Hematopoietic multipotent progenitor cell (in vitro differentiated cells): Measurements from ENCODE around the gene MMP20. TPM values are rescaled to one million over a fixed set of nuclear protein-coding genes. Genes with fewer than 3 reads are reported as not detected.

ENCODE experiments used
- total RNA-seq: library from RNA; depleted of rRNA; stranded (reverse); fragments of >200 nt; gene quantifications from one replicate; pipeline ENCODE4 v1.2.3, GENCODE V29; 2012

MMP20 gene
- total RNA-seq, 1 donor, result not detected

Other genes with a start within 250 kb of the MMP20 start
- 149 TPM for gene TMEM123, start 172.6 kb downstream of the MMP20 start, total RNA-seq
- gene MMP7, start 94.6 kb downstream of the MMP20 start, total RNA-seq, result 1.3 TPM
- not detected for gene MMP27, start 80.4 kb upstream of the MMP20 start, total RNA-seq
- 1.3 TPM for gene MMP8, start 99.6 kb upstream of the MMP20 start, total RNA-seq
- gene MMP10, start 155.3 kb upstream of the MMP20 start, total RNA-seq, result not detected
- not detected for gene MMP1, start 172.8 kb upstream of the MMP20 start, total RNA-seq
- gene MMP3, start 218.3 kb upstream of the MMP20 start, total RNA-seq, result not detected
- gene MMP12, start 249.7 kb upstream of the MMP20 start, total RNA-seq, result not detected